ENCODE data around the gene DUS1L.

- no peak for TF ChIP-seq EP300 (IDR thresholded peaks at IDR 0.05)
- TF ChIP-seq, protein P1, sequence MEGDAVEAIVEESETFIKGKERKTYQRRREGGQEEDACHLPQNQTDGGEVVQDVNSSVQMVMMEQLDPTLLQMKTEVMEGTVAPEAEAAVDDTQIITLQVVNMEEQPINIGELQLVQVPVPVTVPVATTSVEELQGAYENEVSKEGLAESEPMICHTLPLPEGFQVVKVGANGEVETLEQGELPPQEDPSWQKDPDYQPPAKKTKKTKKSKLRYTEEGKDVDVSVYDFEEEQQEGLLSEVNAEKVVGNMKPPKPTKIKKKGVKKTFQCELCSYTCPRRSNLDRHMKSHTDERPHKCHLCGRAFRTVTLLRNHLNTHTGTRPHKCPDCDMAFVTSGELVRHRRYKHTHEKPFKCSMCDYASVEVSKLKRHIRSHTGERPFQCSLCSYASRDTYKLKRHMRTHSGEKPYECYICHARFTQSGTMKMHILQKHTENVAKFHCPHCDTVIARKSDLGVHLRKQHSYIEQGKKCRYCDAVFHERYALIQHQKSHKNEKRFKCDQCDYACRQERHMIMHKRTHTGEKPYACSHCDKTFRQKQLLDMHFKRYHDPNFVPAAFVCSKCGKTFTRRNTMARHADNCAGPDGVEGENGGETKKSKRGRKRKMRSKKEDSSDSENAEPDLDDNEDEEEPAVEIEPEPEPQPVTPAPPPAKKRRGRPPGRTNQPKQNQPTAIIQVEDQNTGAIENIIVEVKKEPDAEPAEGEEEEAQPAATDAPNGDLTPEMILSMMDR (IDR thresholded peaks at IDR 0.05), result no peak
These were observed 25.1 kb upstream of the DUS1L start for GRCh38 chr17:82090549-82091263.

Data from stomach (tissue), 4 donors.